Neural cell (in vitro differentiated cells): ENCODE results near the gene MTLN. TPM values are rescaled to one million over a fixed set of nuclear protein-coding genes. Genes with fewer than 3 reads are reported as not detected.
"Not testable (repeated sequence)": the region's sequence is repeated elsewhere in the genome, so short reads cannot be mapped to it uniquely, and the experiment has no call there.

Source experiments
- H2AFZ ChIP-seq: fragments of 200-600, 300-800 bp; sonication (generic), shearing (Covaris generic); 2 replicates; pipeline ENCODE4 v1.6.0; 2014; ENCODE audit warnings: low read depth, mild to moderate bottlenecking, antibody characterized with exemption, low read length, moderate library complexity
- H3F3A ChIP-seq: fragments of 200-600 bp; shearing (Covaris generic); 2 replicates; pipeline ENCODE4 v1.6.1; 2016; ENCODE audit warnings: mild to moderate bottlenecking, moderate library complexity, mixed read lengths, antibody characterized with exemption, low read length; ENCODE audit not compliant: insufficient read depth, poor library complexity, severe bottlenecking
- H3K27ac ChIP-seq: fragments of 200-600, 300-800 bp; sonication (generic), shearing (Covaris generic); 2 replicates; pipeline ENCODE4 v1.5.1; 2014; ENCODE audit warnings: mild to moderate bottlenecking, low read length, moderate library complexity
- H3K27me3 ChIP-seq: fragments of 300-800, 200-600 bp; sonication (generic), shearing (Covaris generic); 2 replicates; pipeline ENCODE4 v1.6.0; 2014; ENCODE audit warnings: mild to moderate bottlenecking, low read depth, low read length, moderate library complexity; ENCODE audit not compliant: insufficient read depth
- H3K36me3 ChIP-seq: fragments of 300-800, 200-600 bp; sonication (generic), shearing (Covaris generic); 2 replicates; pipeline ENCODE4 v1.5.1; 2014; ENCODE audit warnings: mild to moderate bottlenecking, antibody characterized with exemption, low read length, moderate library complexity; ENCODE audit not compliant: insufficient read depth
- H3K4me2 ChIP-seq: fragments of 300-800, 200-600 bp; sonication (generic), shearing (Covaris generic); 2 replicates; pipeline ENCODE4 v1.6.0; 2014; ENCODE audit warnings: mild to moderate bottlenecking, low read length
- H3K4me3 ChIP-seq: fragments of 300-800, 200-600 bp; sonication (generic), shearing (Covaris generic); 2 replicates; pipeline ENCODE4 v1.5.1; 2014; ENCODE audit warnings: mild to moderate bottlenecking, low read length, moderate library complexity
- H3K79me2 ChIP-seq: fragments of 200-600 bp; shearing (Covaris generic); replicated peaks from 2 replicates; pipeline ENCODE4 v1.6.0; 2014; ENCODE audit warnings: mild to moderate bottlenecking, low read length, moderate library complexity; ENCODE audit not compliant: insufficient read depth
- H3K9ac ChIP-seq: fragments of 300-800, 200-600 bp; sonication (generic), shearing (Covaris generic); 2 replicates; pipeline ENCODE4 v1.6.1; 2016; ENCODE audit warnings: mild to moderate bottlenecking, low read length, mixed read lengths
- H3K9me2 ChIP-seq: fragments of 200-600 bp; shearing (Covaris generic); 2 replicates; pipeline ENCODE4 v1.6.1; 2016; ENCODE audit warnings: mild to moderate bottlenecking, low read length, mixed read lengths; ENCODE audit not compliant: insufficient read depth
- H3K9me3 ChIP-seq: fragments of 200-600, 300-800 bp; sonication (generic), shearing (Covaris generic); 2 replicates; pipeline ENCODE4 v1.6.1; 2016; ENCODE audit warnings: mild to moderate bottlenecking, mixed run types, low read length, moderate library complexity, mixed read lengths
- H4K20me1 ChIP-seq: fragments of 200-600 bp; shearing (Covaris generic); 2 replicates; pipeline ENCODE4 v1.6.1; 2016; ENCODE audit warnings: mild to moderate bottlenecking, mixed run types; ENCODE audit not compliant: insufficient read depth
- EP300 ChIP-seq: fragments of 450-650 bp; conservative IDR thresholded peaks from 2 replicates; pipeline ENCODE4 v1.6.1; 2014; ENCODE audit warnings: antibody characterized with exemption, mild to moderate bottlenecking, moderate library complexity; ENCODE audit not compliant: poor library complexity, severe bottlenecking
- EZH2 ChIP-seq: fragments of 200-600, 300-800 bp; shearing (Covaris generic), sonication (generic); IDR thresholded peaks from 2 replicates; pipeline ENCODE4 v1.6.1; 2014; ENCODE audit warnings: antibody characterized with exemption, low read length, borderline replicate concordance, mild to moderate bottlenecking; ENCODE audit not compliant: insufficient read depth, poor library complexity, severe bottlenecking
- MXI1 ChIP-seq: fragments of 450-650 bp; conservative IDR thresholded peaks from 2 replicates; pipeline ENCODE4 v1.6.1; 2014; ENCODE audit warnings: antibody characterized with exemption, mild to moderate bottlenecking; ENCODE audit not compliant: poor library complexity, severe bottlenecking
- POLR2AphosphoS5 ChIP-seq: IDR thresholded peaks from 2 replicates; pipeline ENCODE4 v1.6.1; 2012
- RAD21 ChIP-seq: fragments of 450-650 bp; conservative IDR thresholded peaks from 2 replicates; pipeline ENCODE4 v1.6.1; 2014; ENCODE audit warnings: antibody characterized with exemption, mild to moderate bottlenecking, moderate library complexity
- SMC3 ChIP-seq: fragments of 450-650 bp; conservative IDR thresholded peaks from 2 replicates; pipeline ENCODE4 v1.6.1; 2014; ENCODE audit warnings: antibody characterized with exemption, mild to moderate bottlenecking, moderate library complexity; ENCODE audit not compliant: poor library complexity
- TAF1 ChIP-seq: IDR thresholded peaks from 2 replicates; pipeline ENCODE4 v1.6.1; 2012; ENCODE audit warnings: low read depth
- polyA plus RNA-seq: library from polyadenylated mRNA; depleted of rRNA; stranded (reverse); fragments of >200 nt; gene quantifications from 2 replicates; pipeline ENCODE4 v1.2.3, GENCODE V29; 2014
- TF ChIP-seq, protein P1 (sequence below): IDR thresholded peaks from 2 replicates; pipeline ENCODE4 v1.6.1; 2012; ENCODE audit warnings: borderline replicate concordance
- TF ChIP-seq, protein P2 (sequence below): fragments of 450-650 bp; IDR thresholded peaks from 2 replicates; pipeline ENCODE4 v1.5.1; 2014; ENCODE audit warnings: antibody characterized with exemption, mild to moderate bottlenecking, moderate library complexity; ENCODE audit not compliant: poor library complexity, severe bottlenecking

The MTLN gene
- polyA plus RNA-seq, 1 donor from 2014 or later, result 55.6 TPM

DNA sequence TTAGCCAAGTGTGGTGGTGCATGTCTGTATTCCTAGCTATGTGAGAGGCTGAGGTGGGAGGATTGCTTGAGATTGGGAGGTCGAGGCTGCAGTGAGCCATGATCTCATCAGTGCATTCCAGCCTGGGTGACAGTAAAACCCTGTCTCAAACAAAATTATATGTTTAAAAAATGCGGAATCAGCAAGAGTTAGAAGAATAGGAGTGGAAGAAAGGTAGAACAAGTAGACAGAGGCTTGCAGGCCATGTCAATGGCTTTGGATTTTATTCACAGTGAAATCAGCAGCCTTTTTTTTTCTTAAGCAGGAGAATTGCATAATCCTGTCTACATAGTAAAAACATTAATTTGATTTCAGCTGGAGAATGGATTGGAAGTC, 7.8 kb upstream of the MTLN start:
- H4K20me1 ChIP-seq, result no peaks in the 10 kb centered on the region
- no peaks in the 10 kb centered on the region for H3K36me3 ChIP-seq
- no peaks in the 10 kb centered on the region for H3K79me2 ChIP-seq
- no peaks in the 10 kb centered on the region for H3K27me3 ChIP-seq
- H3K9ac ChIP-seq, result no peak overlapping the region
- no peaks in the 10 kb centered on the region for H3F3A ChIP-seq
- TF ChIP-seq, protein P1, sequence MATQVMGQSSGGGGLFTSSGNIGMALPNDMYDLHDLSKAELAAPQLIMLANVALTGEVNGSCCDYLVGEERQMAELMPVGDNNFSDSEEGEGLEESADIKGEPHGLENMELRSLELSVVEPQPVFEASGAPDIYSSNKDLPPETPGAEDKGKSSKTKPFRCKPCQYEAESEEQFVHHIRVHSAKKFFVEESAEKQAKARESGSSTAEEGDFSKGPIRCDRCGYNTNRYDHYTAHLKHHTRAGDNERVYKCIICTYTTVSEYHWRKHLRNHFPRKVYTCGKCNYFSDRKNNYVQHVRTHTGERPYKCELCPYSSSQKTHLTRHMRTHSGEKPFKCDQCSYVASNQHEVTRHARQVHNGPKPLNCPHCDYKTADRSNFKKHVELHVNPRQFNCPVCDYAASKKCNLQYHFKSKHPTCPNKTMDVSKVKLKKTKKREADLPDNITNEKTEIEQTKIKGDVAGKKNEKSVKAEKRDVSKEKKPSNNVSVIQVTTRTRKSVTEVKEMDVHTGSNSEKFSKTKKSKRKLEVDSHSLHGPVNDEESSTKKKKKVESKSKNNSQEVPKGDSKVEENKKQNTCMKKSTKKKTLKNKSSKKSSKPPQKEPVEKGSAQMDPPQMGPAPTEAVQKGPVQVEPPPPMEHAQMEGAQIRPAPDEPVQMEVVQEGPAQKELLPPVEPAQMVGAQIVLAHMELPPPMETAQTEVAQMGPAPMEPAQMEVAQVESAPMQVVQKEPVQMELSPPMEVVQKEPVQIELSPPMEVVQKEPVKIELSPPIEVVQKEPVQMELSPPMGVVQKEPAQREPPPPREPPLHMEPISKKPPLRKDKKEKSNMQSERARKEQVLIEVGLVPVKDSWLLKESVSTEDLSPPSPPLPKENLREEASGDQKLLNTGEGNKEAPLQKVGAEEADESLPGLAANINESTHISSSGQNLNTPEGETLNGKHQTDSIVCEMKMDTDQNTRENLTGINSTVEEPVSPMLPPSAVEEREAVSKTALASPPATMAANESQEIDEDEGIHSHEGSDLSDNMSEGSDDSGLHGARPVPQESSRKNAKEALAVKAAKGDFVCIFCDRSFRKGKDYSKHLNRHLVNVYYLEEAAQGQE, result no peak
- TF ChIP-seq TAF1 (no peak), POLR2AphosphoS5 (no peak), MXI1 (no peak), EP300 (no peak), RAD21 (no peak), EZH2 (no peak), SMC3 (no peak)
- TF ChIP-seq, protein P2, sequence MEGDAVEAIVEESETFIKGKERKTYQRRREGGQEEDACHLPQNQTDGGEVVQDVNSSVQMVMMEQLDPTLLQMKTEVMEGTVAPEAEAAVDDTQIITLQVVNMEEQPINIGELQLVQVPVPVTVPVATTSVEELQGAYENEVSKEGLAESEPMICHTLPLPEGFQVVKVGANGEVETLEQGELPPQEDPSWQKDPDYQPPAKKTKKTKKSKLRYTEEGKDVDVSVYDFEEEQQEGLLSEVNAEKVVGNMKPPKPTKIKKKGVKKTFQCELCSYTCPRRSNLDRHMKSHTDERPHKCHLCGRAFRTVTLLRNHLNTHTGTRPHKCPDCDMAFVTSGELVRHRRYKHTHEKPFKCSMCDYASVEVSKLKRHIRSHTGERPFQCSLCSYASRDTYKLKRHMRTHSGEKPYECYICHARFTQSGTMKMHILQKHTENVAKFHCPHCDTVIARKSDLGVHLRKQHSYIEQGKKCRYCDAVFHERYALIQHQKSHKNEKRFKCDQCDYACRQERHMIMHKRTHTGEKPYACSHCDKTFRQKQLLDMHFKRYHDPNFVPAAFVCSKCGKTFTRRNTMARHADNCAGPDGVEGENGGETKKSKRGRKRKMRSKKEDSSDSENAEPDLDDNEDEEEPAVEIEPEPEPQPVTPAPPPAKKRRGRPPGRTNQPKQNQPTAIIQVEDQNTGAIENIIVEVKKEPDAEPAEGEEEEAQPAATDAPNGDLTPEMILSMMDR, result no peak
- H3K4me2 ChIP-seq, result no peak overlapping the region
- H3K9me3 ChIP-seq, result no peaks in the 10 kb centered on the region
- H3K4me3 ChIP-seq, result no peak overlapping the region
- H3K9me2 ChIP-seq, result no peaks in the 10 kb centered on the region
- no peak overlapping the region for H3K27ac ChIP-seq
- H2AFZ ChIP-seq, result no peak overlapping the region

DNA sequence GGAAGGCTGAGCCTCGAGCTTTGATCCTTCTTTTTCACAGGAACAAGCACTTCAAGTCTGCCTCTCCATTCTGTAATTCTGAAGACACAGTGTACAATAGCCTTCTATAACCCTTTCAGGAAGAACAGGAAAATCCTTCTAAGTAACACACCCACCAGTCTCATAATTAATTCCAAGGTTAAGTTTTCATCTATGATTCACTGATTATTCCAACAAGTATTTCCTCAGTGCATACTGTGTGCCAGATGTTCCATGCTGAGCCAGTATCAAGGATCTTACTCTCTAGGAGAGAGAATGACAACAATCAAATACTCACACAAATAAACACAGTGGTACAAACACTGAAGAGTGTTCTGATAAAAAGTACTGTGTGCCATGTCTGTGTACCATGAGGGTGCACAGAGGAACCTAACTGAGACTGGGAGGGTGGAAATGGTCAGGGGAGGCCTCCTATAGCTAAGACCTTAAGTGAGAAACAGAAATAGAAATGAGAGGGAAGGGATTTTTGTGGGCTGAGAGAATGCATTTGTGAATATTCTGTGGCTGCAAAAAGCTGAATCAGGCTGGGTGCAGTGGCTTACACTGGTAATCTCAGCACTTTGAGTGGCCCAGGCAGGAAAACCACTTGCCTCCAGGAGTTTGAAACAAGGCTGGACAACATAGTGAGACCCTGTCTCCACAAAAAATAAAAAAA, 7.3 kb upstream of the MTLN start:
- Histone ChIP-seq H3K36me3 (no peaks in the 10 kb centered on the region), H4K20me1 (no peaks in the 10 kb centered on the region), H3K27me3 (no peaks in the 10 kb centered on the region), H3K27ac (no peak overlapping the region), H2AFZ (no peak overlapping the region), H3K9me3 (no peaks in the 10 kb centered on the region), H3K4me3 (no peak overlapping the region), H3F3A (no peaks in the 10 kb centered on the region), H3K9ac (no peak overlapping the region), H3K79me2 (no peaks in the 10 kb centered on the region), H3K9me2 (no peaks in the 10 kb centered on the region), H3K4me2 (no peak overlapping the region)
- TF ChIP-seq POLR2AphosphoS5 (no peak), RAD21 (no peak), EP300 (no peak), MXI1 (no peak), EZH2 (no peak), SMC3 (no peak), TAF1 (no peak)
- TF ChIP-seq, protein P1, result no peak
- TF ChIP-seq, protein P2, result no peak

DNA sequence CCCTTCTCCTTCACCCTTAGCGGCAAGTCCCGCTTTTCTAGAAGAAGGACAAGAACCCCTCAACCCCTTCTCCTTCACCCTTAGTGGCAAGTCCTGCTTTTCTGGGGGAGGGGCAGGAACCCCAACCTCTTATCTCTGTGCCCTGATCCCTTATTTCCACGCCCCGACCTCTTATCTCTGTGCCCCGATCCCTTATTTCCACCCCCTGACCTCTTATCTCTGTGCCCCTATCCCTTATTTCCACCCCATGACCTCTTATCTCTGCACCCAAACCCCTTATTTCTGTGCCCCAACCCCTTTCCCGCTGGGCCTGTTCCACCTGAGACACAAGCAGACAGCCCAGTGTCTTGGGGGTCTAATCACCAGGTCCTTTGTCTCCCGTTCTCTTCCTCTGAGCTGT, 6.5 kb upstream of the MTLN start:
- H3K9me2 ChIP-seq, H3K4me2 ChIP-seq, H3F3A ChIP-seq, H3K9me3 ChIP-seq, H3K79me2 ChIP-seq, H3K4me3 ChIP-seq, H3K9ac ChIP-seq, H3K36me3 ChIP-seq, H3K27me3 ChIP-seq, H4K20me1 ChIP-seq, H2AFZ ChIP-seq, H3K27ac ChIP-seq: not testable (repeated sequence)
